ENCODE results near the gene XPO5. TPM values are rescaled to one million over a fixed set of nuclear protein-coding genes. Genes with fewer than 3 reads are reported as not detected.

XPO5 gene
- total RNA-seq (2021; ENCODE audit: unreplicated experiment) = 77.4 TPM
- 34.6 and 36.6 TPM in 2 replicates for polyA plus RNA-seq (2012)
- Bru-seq, nascent RNA = percentile 83 among the genes with signal in this experiment
- BruChase-seq, experiment 1, labeled RNA remaining after a 6-hour chase = percentile 93 among the genes with signal in this experiment
- percentile 90 among the genes with signal in this experiment for BruChase-seq, experiment 2, labeled RNA remaining after a 2-hour chase
- long read RNA-seq, full-length matches to known transcripts = 43 of 75 reads
- long read RNA-seq, partial matches to known transcripts = 19 of 75 reads
- long read RNA-seq, other reads (novel, unspliced or antisense) = 13 of 75 reads

GRCh38 chr6:43575772-43576551 is at the start of gene XPO5, which contains the start of gene POLH:
Gene XPO5, minus strand, starts transcription at chr6:43576038. Its CDS starts 174 bp downstream, at chr6:43575864.
Gene POLH, plus strand, starts transcription at chr6:43576185. Its CDS starts 6,135 bp downstream, at chr6:43582320.
- H3K27me3 ChIP-seq (ENCODE audit: insufficient read depth, low read length) = no peaks in the 10 kb centered on the region
- H3K9me3 ChIP-seq (ENCODE audit: control insufficient read depth in 1 of 2, insufficient read depth in 1 of 2, low read depth in 1 of 2, low read length in 2 of 2) = no peaks in the 10 kb centered on the region
- no peaks in the 10 kb centered on the region for H3K9me2 ChIP-seq (ENCODE audit: insufficient read depth)
- peak within 1 kb of the TSS; percentile 88 for H3K27ac ChIP-seq (ENCODE audit: low read depth, low read length)
- ChIA-PET POLR2A (interaction anchor here (1.0 to 1.4 kb wide), 4 partner anchors 51 to 194 kb away, joined by 3 to 6 read pairs (median 3); partner anchors contain the start of genes GTPBP2 and VEGFA), RAD21 (ENCODE audit: low non-redundant PET in 1 of 2, low total read pairs in 2 of 2, uncharacterized antibody in 2 of 2, unreplicated experiment in 2 of 2) (no interaction called here), CTCF (no interaction called here)
- intact Hi-C loops (cut with micrococcal nuclease) = no loop called here
- H4K20me1 ChIP-seq (ENCODE audit: insufficient read depth) = no peaks in the 10 kb centered on the region
- peaks cover 80% of the 10 kb centered on the region for H3K79me2 ChIP-seq (ENCODE audit: insufficient read depth, low read length)
- H3K4me1 ChIP-seq (ENCODE audit: control insufficient read depth in 1 of 2, insufficient read depth in 2 of 2, low read length in 2 of 2) = peaks cover 8 to 15% of the 10 kb centered on the region in 2 experiments; a peak in 3 of 4 replicates
- H3K9ac ChIP-seq (ENCODE audit: low read length) = peak within 1 kb of the TSS; percentile 91
- peak; percentile 81 for DNase-seq (ENCODE audit: low read depth, low spot score)
- H3K36me3 ChIP-seq (ENCODE audit: control insufficient read depth in 1 of 2, insufficient read depth in 2 of 2, low read length in 2 of 2) = peaks cover 21 to 23% of the 10 kb centered on the region in 2 experiments
- TSS peak; percentile 81 for BruUV-seq (replicated peaks)
- H3K4me2 ChIP-seq (ENCODE audit: low read length) = peak within 1 kb of the TSS; percentile 98
- H2AFZ ChIP-seq (ENCODE audit: low read depth, low read length, poor library complexity, severe bottlenecking) = no peak within 1 kb of the TSS
- ATAC-seq = peak; percentile 92
- H3K4me3 ChIP-seq (replicated peaks in 1 of 2; ENCODE audit: low read depth in 1 of 2, low read length in 2 of 2) = peak within 1 kb of the TSS; percentile 69 to 84
- TF ChIP-seq ZBTB33 (IDR thresholded peaks at IDR 0.05; ENCODE audit: extremely low read depth, insufficient replicate concordance, low read length) (no peak), YY1 (IDR thresholded peaks at IDR 0.05; ENCODE audit: extremely low read depth, insufficient replicate concordance, low read depth, low read length) (peak; percentile 41), MAX (IDR thresholded peaks at IDR 0.05) (peak; percentile 83), EGR1 (IDR thresholded peaks at IDR 0.05; ENCODE audit: low read depth) (peak; percentile 92), ZFX (IDR thresholded peaks at IDR 0.05) (peak; percentile 58; the same call in 1 of the 2 replicates), CEBPB (IDR thresholded peaks at IDR 0.05; ENCODE audit: low read depth) (no peak), ELF1 (IDR thresholded peaks at IDR 0.05; ENCODE audit: borderline replicate concordance, low read depth) (peak; percentile 57), EZH2phosphoT487 (IDR thresholded peaks at IDR 0.05; ENCODE audit: borderline replicate concordance) (no peak), POLR2A (IDR thresholded peaks at IDR 0.05; ENCODE audit: borderline replicate concordance, extremely low read depth, insufficient read depth, insufficient read length) (peak; percentile 99), TCF7L2 (IDR thresholded peaks at IDR 0.05; ENCODE audit: borderline replicate concordance, extremely low read depth, insufficient read depth, insufficient read length) (peak; percentile 56), RAD21 (IDR thresholded peaks at IDR 0.05; ENCODE audit: low read depth) (no peak; the same call in 1 of the 2 replicates), ZNF274 (IDR thresholded peaks at IDR 0.05; ENCODE audit: low read depth, low read length) (no peak), CBX3 (IDR thresholded peaks at IDR 0.05; ENCODE audit: low read depth) (peak; percentile 50), ATF3 (IDR thresholded peaks at IDR 0.05) (no peak), EZH2 (IDR thresholded peaks at IDR 0.05) (no peak), SP1 (IDR thresholded peaks at IDR 0.05; ENCODE audit: low read depth) (peak; percentile 15; the same call in 1 of the 2 replicates), JUND (IDR thresholded peaks at IDR 0.05) (no peak), POLR2AphosphoS5 (IDR thresholded peaks at IDR 0.05; ENCODE audit: low read depth, low read length) (peak; percentile 100), SIN3A (IDR thresholded peaks at IDR 0.05; ENCODE audit: low read depth) (peak; percentile 98), REST (IDR thresholded peaks at IDR 0.05; ENCODE audit: low read depth) (no peak), SRF (IDR thresholded peaks at IDR 0.05; ENCODE audit: low read depth) (no peak)

All from HCT116 (cell line).